ENCODE measurements around the gene LCOR. TPM values are rescaled to one million over a fixed set of nuclear protein-coding genes. Genes with fewer than 3 reads are reported as not detected.

The LCOR gene
- total and polyA plus RNA-seq, 12 donors, result 1.6 to 28.8 (median 23.7) TPM

DNA sequence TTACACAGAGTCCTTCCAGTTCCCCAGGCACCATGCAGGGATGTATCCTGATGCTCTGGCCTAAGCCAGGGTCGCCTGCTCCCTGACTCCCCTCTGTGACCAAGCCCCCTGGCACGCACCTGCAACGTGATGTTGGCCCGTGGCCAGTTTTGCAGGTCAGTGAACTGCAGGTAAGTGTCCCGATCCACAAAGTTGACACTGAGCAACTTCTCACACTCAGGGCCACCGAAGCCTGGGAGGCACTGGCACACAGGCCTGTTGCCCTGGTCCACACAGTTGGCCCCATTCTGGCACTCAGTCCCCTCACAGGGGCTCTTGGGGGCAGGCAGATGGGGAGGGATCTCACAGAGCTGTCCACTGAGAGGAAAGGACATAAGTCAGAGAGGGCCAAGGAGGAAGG, 174.3 kb downstream of the LCOR start:
- Histone ChIP-seq H3K4me3 (no peak overlapping the region), H3K36me3 (no peaks in the 10 kb centered on the region), H3K27ac (no peak overlapping the region), H3K27me3 (no peaks in the 10 kb centered on the region), H3K4me1 (no peaks in the 10 kb centered on the region), H3K9me3 (peaks cover 0 to 25% (median 13%) of the 10 kb centered on the region in 11 donors)
- TF ChIP-seq, protein P1, sequence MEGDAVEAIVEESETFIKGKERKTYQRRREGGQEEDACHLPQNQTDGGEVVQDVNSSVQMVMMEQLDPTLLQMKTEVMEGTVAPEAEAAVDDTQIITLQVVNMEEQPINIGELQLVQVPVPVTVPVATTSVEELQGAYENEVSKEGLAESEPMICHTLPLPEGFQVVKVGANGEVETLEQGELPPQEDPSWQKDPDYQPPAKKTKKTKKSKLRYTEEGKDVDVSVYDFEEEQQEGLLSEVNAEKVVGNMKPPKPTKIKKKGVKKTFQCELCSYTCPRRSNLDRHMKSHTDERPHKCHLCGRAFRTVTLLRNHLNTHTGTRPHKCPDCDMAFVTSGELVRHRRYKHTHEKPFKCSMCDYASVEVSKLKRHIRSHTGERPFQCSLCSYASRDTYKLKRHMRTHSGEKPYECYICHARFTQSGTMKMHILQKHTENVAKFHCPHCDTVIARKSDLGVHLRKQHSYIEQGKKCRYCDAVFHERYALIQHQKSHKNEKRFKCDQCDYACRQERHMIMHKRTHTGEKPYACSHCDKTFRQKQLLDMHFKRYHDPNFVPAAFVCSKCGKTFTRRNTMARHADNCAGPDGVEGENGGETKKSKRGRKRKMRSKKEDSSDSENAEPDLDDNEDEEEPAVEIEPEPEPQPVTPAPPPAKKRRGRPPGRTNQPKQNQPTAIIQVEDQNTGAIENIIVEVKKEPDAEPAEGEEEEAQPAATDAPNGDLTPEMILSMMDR (IDR thresholded peaks at IDR 0.05), result no peak
- ATAC-seq (no peak), DNase-seq (no peak)
- intact Hi-C loops (cut with DNase I), result no loop called here
- 74 to 78% methylated on average over 6 of the region's 6 CpGs for WGBS, 2 donors

DNA sequence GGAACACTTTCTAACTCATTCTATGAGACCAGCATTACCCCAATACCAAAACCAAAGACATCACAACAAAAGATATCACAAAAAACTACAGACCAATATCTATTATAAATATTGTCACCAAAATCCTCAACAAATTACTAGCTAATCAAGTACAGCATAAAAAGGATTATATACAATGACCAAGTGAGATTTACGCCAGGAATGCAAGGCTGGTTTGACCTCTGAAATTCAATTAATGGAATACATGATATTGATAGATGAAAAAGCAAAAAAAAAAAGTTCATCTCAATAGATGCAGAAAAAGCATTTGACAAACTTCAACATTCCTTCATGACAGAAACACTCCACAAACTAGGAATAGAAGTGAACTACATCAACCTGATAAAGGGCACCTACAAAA, 175.3 kb downstream of the LCOR start:
- H3K4me1 ChIP-seq, result no peaks in the 10 kb centered on the region
- TF ChIP-seq, protein P1 (IDR thresholded peaks at IDR 0.05), result no peak
- H3K36me3 ChIP-seq, result no peaks in the 10 kb centered on the region
- no peaks in the 10 kb centered on the region for H3K27me3 ChIP-seq
- peaks cover 0 to 25% (median 13%) of the 10 kb centered on the region in 11 donors for H3K9me3 ChIP-seq
- intact Hi-C loops (cut with DNase I), result no loop called here
- no peak overlapping the region for H3K4me3 ChIP-seq
- no peak for ATAC-seq
- no peak for DNase-seq
- WGBS, 2 donors, result 36 to 95% methylated on average over 1 of the region's 1 CpG
- H3K27ac ChIP-seq, result no peak overlapping the region

DNA sequence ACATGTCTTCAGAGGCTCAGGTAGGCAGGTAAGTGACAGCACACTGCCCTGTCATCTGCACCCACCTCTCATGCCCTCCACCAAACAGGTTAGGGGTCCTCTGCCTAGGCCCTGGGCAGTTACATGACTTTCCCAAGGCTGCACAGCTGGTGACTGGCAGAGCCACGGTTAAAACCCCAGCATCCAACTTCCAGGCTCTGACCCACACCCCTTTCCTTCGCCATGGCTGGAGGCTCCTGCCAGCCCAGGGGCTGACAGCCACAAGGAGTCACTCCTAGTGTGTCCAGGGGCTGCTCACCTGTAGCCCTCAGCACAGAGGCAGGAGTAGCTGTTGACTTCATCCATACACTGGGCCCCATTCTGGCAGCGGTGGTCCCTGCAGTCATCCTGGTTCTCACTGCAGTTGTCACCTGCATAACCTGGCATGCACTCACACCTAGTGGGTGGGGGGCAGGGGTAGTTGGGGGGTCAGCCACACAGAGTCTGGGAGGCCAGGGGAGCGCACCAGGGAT, 178.7 kb downstream of the LCOR start:
- H3K9me3 ChIP-seq, result peaks cover 0 to 25% (median 13%) of the 10 kb centered on the region in 11 donors
- DNase-seq (no peak), ATAC-seq (peak in 1 of 8 donors; percentile 42)
- H3K36me3 ChIP-seq, result no peaks in the 10 kb centered on the region
- 85 to 87% methylated on average over 4 of the region's 4 CpGs for WGBS, 2 donors
- no peaks in the 10 kb centered on the region for H3K27me3 ChIP-seq
- no peak overlapping the region for H3K4me3 ChIP-seq
- H3K27ac ChIP-seq, result no peak overlapping the region
- TF ChIP-seq, protein P1 (IDR thresholded peaks at IDR 0.05), result no peak
- no peaks in the 10 kb centered on the region for H3K4me1 ChIP-seq
- intact Hi-C loops (cut with DNase I), result loop anchor here in 1 of 10 donors (10.0 kb wide), 1 partner anchor 86 kb away; no protein-coding TSS in a partner anchor

DNA sequence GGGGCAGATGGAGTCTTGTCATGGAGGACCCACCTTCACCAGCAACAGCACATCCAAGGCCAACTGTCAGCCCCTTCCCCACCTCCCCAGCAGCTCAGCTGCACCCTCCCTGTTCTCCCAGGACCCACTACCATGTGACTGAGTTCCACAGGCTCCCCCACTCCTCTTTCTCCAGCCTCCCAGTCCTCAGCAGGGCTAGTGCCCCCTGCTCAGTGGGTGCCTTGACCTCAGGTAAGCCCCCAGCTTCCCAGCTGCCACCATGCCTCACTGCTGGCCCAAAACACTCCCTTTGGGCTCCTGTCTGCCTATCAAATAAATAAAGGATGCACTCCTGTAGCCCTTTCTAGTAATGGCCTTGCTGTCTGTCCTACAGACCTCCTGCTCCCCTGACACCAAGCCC, 179.3 kb downstream of the LCOR start:
- Histone ChIP-seq H3K4me1 (no peaks in the 10 kb centered on the region), H3K27me3 (no peaks in the 10 kb centered on the region), H3K27ac (no peak overlapping the region), H3K9me3 (peaks cover 0 to 23% (median 13%) of the 10 kb centered on the region in 11 donors), H3K36me3 (no peaks in the 10 kb centered on the region), H3K4me3 (no peak overlapping the region)
- intact Hi-C loops (cut with DNase I), result loop anchor here in 1 of 10 donors (10.0 kb wide), 1 partner anchor 87 kb away; no protein-coding TSS in a partner anchor
- TF ChIP-seq, protein P1 (IDR thresholded peaks at IDR 0.05), result no peak
- DNase-seq, result no peak
- peak in 1 of 8 donors; percentile 31 for ATAC-seq
